Embryonic facial prominence (tissue), 1 donor: ENCODE measurements around the gene COL20A1.

ENCODE experiments used
- DNase-seq: peaks from one replicate; pipeline ENCODE4 v3.0.0-alpha.2; 2016; ENCODE audit errors: extremely low spot score

COL20A1 gene

GRCh38 chr20:63348828-63349515, 56.0 kb downstream of the COL20A1 start:
- no peak for DNase-seq

- DNase-seq = no peak
These were observed 56.5 kb downstream of the COL20A1 start for GRCh38 chr20:63349516-63349895.

DNA sequence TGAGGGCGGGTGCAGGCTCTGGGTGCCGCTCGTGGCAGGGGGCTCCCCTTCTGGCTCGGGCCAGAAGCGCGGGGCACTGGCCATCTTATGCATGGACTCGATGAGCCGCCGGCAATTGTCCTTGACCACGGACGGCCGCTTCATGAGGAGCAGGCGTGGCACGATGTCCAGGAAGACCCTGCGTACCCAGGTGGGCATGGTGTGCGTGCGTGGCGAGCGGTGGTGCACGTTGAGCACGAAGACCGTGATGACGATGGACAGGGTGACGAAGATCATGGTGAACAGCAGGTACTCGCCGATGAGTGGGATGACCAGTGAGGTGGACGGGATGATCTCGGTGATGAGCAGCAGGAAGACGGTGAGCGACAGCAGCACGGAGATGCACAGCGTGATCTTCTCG, 57.2 kb downstream of the COL20A1 start:
- no peak for DNase-seq

DNA sequence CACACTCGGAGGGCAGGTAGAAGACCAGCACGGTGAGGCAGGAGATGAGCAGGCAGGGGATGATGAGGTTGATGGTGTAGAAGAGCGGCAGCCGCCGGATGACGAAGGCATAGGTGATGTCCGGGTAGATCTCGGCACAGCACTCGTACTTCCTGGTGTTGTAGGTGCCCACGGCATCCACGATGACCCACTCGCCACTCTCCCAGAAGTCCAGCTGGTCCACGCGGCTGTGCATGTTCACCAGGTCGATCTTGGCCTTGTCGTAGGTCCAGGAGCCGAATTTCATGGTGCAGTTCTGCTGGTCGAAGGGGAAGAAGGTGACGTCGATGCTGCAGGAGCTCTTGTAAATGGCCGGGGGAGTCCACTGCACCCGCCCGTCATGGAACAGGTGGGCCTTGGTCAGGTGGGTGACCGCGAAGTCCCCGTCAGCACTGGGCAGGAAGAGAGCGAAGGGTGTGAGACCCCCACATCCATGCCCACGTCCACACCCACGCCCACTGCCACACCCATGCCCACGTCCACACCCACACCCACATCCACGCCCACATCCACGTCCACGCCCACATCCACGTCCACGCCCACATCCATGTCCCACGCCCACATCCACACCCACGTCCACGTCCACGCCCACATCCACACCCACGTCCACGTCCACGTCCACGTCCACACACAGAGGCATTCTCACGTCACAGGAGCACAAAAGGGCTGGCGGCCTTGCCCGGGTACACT, 57.8 kb downstream of the COL20A1 start:
- no peak for DNase-seq

- no peak for DNase-seq
These were observed 58.3 kb downstream of the COL20A1 start for GRCh38 chr20:63351326-63351700.

DNA sequence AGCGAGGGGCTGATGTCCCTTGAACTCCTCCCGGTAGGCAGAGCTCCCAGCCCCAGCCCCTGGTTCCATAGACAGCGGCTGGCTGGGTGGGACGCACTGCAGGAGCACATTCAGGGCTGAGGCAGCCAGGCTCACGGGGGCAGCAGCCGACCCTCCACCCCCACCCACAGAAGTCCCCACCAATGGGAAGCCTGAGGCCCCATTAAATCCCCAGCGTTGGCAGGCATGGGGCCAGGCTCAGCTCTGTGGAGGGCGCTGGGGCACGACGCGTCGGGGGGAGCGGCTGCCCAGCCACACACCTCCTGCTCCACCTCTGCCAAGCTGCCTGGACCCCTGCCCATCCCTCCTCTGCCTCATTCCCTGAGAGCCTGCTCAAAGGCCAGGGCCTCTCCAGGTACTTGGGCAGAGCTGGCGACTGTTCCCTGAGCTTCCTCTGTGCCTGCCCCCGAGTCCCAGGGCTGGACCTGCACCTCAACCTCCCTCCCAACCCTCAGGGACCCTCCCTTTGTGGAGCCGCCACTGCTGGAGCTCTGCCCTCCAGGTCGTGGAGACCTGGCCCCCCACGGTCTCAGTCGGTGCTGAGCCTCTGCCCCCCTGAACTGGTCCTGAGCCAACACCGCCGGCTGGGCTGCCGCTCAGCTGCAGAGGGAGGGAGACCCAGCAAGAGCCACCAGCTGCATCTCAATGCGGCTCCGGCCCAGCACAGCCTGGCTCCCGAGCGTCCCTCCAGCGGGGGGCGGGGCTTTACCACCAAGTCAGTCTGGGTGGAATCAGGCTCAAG, 59.0 kb downstream of the COL20A1 start:
- DNase-seq = no peak

- no peak for DNase-seq
These were observed 59.8 kb downstream of the COL20A1 start for GRCh38 chr20:63352811-63353221.

- DNase-seq = no peak
These were observed 61.8 kb downstream of the COL20A1 start for GRCh38 chr20:63354636-63355350.

GRCh38 chr20:63355781-63356295, 62.9 kb downstream of the COL20A1 start:
- no peak for DNase-seq

GRCh38 chr20:63356511-63356910, 63.5 kb downstream of the COL20A1 start:
- no peak for DNase-seq

DNA sequence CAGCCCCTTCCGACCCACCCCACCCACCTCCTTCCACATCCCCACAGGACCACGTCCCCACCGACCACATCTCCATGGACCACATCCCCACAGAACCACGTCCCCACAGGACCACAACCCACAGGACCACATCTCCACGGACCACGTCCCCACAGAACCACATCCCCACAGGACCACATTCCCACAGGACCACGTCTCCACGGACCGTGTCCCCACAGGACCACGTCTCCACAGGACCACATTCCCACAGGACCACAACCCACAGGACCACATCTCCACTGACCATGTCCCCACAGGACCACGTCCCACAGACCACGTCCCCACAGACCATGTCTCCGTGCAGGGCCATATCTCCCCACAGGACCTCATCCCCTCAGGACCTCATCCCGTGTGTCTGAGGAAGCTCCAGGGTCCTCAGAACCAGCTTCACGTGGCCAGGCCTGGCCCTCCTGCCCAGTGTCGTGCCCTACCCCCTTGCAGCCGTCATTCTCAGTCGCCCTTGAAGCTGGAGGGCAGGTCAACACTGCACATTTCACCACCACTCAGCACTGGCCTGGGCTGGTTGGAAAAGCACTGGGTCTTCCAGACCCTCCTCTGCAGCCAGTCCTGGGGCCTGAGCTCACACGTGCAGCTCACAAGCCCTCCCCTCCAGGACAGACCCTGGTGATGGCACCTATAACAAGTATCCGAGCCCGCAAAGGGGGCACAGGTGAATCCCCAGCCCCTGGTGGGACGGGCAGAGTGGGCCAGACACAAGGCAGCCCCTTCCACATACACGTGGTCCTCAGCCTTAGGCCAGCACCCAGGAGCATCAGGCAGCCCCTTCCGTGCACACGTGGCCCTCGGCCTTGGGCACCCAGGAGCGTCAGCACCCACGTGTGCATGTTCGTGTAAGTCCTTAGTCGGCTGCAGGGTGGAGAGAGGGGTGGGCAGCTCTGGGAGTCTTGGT, 64.2 kb downstream of the COL20A1 start:
- DNase-seq = no peak

DNA sequence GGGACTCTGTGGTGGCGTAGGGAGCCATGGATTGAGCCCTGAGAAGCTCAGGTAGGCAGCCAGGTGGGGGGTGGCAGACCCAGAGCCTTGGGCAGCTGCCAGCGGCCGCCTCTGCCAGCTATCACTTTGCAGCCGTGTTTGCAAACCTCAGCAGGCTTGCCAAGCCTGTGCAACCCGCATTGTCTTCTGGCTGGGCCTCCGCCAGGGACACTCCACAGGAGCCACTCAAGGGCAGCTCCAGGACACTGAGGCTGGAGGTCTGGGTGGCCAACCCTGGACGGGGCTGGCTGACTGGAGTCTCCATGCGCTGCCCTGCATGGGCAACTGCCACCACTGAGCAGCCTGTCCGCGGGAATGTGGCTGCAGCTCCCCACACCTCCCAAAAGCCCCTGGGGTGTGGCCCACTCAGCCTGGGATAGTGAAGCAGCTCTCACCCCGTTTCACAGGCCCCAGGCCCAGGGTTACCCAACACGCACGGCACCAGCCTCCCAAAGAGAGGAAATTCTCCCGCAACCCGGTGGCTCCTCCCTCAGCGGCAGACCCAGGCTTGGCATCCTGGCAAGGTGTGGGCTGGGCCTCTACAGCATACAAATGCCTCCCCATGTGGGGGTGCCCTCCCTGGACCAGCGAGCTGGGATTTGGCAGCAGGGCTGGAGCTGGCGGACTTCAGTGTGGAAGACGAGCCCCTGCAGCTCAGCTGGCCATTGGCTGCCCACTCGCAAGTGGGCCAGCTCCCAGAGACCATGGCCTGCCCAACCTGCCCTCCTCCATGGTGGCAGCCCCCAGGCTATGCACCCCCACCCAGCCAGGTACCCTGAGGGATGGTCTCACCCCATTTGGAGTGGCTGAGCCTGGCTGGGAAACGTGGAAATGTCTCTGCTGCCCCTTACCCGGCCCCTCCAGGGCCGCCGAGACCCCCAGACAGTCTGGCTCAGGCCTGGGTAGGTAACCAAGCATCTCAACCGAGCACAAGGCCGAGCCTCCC, 65.2 kb downstream of the COL20A1 start:
- DNase-seq = no peak

GRCh38 chr20:63359164-63359934, 66.4 kb downstream of the COL20A1 start:
- DNase-seq = no peak

DNA sequence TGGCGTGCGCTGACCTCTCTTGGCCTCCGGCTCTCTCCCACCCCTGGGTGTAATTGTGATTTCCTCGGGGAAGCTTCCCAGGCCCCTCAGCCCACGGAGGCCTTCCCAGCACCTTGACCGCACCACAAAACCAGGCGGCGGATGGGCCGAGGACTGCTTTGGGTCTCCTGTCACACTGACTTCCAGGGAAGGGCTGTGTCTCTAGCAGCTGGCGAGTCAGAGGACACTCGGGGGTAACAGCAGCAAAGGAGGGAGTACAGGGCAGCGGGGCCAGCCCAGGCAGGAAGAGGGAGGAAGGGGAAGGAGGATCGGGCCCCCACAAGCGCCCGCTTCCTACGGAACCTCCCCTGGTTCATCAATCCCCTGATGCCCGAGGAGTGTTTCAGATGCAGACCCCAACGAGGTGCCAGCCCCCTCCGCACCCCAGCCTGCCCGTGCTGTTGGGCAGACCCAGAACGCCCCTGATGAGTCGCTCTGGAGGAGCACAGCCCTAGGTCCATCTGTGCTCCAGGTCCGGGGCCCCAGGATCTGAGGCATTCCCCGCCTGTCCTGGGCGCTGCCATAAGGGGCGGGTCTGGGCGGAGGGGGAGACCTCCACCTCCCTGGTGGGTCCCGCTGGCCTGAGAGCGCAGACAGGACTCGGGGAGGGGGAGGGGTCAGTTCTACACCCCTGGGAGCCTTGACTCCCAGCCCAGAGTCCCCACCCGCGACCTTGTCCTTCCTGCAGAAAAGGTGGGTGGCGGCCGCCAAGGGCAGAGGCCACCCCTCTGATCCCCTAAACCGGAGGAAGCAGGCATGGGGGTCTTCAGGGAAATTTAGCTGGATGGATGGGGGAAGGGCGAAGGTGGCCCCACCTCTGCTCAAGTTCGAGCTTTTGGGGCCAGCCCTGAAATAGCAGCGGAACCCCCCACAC, 67.2 kb downstream of the COL20A1 start:
- DNase-seq = no peak

GRCh38 chr20:63360850-63361518, 68.0 kb downstream of the COL20A1 start, which contains the start of gene CHRNA4:
Gene CHRNA4, minus strand, starts transcription at chr20:63361349. Its CDS starts 184 bp downstream, at chr20:63361165.
- no peak for DNase-seq

- DNase-seq = no peak
These were observed 68.8 kb downstream of the COL20A1 start for GRCh38 chr20:63361519-63362435.
